Activated CD4-positive, alpha-beta T cell treated with anti-CD3 and anti-CD28 coated beads for 48 hours (primary cell): ENCODE measurements around the gene HOXB8.

Experiments used
- DNase-seq: peaks from one replicate; pipeline ENCODE4 v3.0.0-alpha.2; 2020

The HOXB8 gene

DNA sequence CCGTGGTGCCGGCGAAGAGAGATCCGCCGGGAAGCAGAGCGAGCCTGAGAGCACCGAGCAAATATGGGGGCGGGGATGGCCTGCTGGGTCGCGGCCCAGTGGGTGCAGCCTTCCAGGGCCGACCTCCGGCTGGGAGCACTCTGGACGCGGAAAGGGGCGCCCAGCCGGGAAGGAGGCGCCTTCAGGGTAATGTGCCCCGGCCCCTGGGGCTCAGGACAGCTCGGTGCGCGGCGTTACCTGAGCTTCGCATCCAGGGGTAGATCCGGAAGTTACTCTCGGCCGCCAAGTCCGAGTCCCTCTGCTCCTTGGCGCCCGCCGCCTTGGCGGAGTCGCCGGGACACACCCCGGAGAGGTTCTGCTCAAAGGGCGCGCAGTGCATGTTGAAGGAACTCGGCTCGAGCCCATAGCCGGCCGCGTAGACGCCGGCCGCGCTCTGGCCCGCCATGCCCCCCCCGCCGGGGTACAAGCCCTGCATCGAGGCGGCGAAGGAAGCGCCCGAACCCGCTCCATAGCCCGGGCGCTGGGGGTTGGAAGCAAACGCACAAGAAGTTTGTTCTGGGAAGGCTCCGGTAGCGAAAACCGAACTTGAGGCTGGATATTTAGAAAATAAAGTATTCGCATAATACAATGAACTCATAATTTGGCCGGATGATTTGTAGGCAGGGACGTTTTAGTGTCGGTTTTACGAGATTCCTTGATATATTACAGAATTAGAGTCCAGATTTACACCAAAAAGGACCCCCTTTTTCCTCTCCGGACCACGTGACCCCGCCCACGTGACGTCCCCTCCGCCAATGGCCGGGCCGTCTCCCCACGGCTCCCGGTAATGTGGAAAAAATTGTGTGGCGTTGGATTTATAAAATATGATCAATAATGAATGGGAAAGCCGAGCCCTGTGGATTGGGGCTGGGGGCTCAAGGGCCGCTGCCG lies 4.5 kb downstream of the HOXB8 start, which contains the start of gene HOXB7:
Gene HOXB7, minus strand, starts transcription at position 736 of the 930 bp plus-strand sequence. Its CDS starts 99 bp downstream, at position 637.
- peak; percentile 81 for DNase-seq

DNA sequence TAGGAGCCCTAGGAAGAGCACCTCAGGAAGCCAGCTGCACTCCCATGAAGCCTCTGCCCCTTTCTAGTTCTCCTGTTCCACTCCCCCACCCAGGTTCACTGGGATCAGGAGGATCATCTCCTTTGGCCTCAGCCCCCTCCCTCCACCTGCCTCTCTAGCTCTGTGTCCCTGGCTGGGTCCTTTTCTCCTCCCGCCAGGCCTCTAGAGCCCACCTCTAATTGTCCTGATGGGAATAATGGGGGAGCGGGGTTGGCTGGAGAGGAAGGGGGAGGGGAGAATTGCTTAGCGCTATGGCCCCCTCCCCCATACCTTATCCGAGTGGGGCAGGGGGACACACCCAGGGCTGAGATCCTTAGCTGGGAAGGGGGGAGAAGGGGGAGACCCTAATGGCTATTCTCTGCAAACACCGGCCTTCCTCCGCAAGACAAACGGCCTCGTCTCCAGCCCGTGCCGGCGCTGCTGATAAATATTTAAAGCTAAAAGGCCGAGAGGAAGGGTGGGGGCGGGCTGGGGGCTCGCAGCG lies 5.3 kb downstream of the HOXB8 start:
- DNase-seq = no peak

DNA sequence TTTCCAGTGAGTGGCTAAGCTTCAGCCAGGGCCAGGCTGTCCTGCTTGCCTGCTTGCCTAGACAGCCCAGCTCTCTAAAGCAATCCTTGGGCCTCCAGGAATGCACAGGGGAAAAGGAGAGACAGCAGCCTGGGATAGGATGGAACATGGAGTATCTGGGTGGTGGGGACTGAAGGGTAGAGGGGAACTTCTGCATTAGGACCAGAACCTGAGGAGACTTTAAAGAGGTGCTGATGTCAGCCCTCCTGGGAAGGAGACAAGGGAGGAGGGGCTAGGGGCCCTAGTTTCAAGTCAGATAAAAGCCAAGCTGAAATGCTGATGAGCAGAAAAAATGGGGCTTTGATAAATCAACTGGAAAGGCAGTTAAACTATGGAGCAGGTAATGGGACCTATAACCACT lies 6.1 kb downstream of the HOXB8 start:
- no peak for DNase-seq

DNA sequence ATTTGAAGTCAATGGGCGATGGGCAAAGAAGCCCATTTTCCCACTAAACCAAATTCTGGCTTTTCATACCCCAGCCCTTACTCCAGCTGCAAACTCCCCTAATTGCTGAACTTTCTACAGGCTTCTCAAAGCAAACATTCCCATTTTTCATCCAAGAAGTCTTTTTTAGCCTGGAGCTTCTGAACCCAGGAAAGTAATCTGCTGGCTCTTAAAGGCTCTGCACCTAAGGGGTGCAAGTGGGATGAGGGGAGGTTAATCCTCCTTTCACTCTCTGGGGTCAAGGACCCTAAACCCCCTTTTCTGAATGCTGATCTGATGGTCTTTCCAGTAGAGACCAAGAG lies 6.6 kb downstream of the HOXB8 start:
- DNase-seq = no peak

DNA sequence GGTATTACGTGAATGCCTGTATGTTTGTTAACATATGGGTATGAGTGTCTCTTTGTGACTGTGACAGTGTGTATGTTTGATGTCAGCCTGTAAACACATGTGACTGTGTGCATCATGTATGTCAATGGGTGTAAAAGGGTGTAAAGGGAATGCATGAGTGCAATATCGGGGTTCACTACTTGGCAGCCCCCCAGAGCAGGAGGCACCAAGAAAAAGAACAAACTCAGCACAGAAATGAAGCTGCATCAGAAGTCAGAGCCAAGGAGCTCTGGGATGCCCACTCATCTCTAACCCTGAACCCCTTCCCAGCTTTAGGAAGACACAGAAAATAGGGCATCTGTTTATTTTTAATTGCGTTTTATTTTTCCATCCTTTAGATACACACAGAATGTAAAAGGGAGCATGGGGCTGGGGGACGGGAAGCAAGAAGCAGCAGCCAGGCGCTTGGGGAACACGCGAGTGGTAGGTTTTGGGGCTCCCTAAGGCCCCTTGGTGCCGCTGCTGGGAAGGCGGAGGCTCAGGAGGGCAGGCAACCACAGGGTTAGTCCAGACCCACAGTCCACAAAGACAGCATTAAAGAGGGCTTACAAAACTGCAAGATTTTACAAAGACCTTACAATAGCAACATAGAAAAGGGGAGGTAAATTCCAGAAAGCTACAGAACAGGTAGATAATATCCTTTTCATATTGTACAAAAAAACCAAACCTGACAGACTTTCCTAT lies 8.0 kb downstream of the HOXB8 start:
- DNase-seq = no peak

DNA sequence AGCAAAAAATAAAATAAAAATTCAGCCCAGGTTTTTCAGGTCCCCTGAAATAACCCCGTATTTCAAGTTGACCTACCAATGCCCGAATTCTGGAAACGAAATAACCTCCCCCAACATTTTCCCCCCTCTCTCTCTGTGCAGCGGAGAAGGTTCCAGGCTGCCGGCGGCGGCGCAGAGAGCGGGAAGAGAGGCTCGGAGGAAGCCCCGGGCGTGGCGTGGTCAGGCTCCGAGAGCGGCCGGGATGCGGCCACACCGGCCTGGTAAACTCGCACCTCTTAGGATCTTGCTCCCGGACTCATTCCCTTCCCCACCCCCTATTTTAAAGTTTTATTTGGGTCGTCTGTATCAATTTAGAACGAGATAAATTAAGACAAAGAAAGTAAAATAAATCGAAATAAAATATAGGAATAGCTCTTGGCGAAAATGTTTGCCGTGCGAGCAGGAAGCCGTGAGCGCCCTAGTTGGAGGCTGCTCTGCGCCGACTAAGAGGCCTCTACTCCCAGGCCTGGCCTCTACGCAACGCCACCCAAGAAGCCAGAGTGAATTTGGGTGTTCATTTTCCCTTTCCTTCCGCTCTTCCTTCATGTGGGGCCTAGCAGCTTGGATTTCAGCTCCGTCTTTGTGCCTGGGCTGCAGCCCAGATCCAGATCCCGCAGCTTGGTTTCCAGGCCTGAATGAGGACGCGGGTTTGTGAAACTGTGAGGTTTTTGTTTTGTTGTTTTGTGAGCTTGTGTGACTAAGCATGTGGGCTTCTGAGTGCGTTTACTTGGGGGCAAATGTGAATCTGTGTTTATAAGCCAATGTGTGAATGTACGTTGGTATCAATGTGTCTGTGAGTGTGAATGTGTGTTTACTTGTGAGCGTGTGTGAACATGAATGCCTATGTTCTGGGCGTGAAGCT lies 8.9 kb downstream of the HOXB8 start:
- no peak for DNase-seq

DNA sequence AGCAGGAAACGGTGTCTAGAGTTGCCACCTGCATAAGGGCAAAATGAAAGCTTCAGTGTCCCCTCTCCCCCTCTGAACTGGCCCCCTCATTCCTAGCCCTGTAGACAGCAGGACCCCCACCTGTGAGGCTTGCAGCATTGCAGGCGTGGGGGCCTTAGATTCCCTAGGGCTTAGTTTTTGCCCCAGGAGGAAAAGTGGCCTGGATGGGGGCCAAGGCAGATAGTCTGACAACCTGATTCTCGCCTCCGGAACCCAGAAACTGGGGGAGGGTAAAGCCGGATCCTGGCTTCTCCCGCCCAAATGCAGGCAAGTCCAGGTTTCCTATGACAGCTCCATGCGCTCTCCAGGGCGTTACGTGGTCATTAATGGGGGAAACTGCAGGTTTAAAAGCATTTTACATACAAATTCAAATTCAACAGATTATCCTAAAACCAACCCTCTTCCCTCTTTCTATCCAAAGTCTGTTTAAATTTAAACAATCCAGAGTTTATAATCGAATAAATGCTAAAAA lies 9.6 kb downstream of the HOXB8 start:
- DNase-seq = no peak

DNA sequence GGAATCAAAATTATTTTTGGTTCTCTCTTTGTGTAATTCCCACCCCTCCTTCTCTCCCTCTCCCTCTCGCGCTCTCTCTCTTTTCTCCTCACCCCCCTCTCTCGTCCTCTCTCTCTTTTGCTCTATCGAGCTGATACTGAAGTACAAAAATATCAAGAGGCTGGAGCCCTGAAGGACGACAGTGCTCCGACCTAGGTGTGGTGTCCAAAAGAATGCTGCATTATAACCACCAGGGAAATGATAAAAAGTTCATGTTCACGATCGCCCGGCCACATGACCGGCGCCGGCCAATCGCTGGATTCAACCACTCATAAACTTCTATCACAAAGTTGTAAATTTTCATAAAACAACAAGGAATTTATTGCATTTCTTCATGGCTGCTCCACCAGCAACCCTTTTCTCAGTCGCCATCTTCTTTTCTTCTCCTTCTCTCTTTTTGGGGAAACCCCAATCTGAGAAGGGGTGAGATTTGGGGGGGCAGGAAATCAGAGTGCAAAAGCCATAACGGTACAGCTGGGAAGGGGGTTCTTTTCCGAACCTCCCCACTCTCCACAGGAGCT lies 10.2 kb downstream of the HOXB8 start, which contains the start of gene HOXB6:
Gene HOXB6, minus strand, starts transcription at position 217 of the 560 bp plus-strand sequence. CDS start 6,836 bp downstream, outside the sequence.
- DNase-seq = no peak

DNA sequence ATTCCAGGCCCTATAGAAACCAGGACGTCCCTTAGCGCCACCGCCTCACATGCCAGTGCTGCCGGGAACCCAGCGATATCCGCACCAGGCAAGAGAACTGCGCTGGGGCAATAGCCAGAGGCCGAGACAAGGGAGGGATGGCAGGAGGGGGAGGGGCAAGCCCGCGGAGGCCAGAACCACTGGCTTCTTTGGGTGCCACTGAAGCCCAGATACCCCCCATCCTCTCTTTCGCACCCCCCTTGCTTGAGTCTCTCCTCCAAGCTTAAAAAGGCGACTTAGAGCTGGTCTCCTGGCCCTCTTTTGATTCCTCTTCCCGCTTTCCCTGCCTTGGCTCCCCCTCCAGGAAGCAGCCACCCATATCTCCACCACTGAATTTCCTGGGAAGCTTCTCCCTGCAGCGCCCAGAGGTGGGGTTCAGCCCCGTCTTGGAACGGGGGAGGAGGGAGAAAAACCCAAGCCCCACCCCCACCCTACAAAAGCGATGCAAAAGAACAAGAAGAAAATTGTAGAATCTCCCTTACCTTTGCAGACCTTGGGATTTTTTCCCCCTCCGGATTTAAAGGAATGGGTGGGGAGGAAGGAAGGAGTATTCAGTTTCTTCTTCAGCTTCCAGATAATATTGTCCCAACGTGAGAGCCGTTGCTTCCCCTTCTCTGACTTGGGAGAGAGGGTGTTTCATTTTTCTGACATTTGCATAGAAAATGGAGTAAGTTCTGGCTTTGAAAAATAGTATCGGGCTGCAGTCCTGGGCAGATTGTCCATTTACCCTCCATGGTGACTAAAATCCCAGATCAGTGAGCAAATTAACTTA lies 10.9 kb downstream of the HOXB8 start:
- no peak for DNase-seq

DNA sequence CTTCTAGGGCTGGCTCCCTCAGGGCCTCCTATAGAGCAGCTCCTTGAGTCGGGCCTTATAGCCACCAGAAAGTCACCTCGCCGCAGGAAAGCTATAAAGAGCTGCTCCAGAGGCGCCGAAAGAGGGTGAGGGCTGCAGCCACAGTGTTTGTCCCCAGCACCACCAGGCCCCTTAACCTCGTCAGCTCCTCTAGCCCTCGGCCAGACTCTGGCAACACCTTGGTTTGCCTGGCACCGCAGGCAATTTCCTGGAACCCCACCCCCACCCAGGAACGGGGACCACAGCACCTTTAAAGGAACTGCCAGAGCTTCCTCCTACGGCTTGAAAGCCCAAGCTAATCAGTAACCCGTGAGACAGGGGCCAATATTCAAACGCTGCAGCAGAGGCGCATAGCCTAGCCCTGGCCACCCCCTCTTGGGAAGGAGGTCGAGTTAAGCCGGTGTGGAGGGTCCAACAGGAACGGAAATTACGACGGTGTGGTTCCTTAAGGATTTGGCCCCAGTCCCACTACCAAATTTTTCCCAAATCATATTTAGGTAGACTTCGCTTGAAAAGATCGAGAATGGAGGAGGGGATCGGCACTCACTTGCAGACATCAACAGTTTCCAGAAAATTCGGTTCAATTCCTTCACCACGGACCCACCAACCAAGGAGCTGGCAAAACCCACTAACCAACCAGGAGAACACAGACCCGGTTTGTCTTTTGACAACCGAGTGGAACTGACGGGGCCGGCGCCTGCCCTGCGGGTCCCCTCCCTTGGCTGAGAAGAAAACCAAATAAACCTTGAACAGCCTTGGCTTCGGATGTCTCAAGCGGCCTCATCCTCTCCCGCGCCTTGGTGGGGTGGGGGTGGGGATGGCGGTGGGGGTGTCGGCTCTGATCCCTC lies 13.3 kb downstream of the HOXB8 start:
- no peak for DNase-seq

DNA sequence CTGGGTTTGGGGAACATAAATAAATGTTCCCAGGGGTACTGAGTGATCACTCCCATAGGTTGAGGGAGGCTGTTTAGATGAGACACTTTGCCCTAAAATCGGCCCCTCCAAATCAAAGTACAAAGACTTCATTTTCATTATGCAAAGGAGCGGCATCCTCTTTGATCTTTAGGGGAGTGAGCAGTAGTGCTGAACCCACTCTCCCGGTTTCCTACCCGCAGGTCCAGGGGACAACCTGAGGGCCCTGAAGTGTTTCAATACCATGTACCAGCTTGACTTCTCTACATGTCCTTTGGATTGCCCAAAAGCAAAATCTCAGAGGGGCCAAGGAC lies 13.9 kb downstream of the HOXB8 start:
- no peak for DNase-seq

DNA sequence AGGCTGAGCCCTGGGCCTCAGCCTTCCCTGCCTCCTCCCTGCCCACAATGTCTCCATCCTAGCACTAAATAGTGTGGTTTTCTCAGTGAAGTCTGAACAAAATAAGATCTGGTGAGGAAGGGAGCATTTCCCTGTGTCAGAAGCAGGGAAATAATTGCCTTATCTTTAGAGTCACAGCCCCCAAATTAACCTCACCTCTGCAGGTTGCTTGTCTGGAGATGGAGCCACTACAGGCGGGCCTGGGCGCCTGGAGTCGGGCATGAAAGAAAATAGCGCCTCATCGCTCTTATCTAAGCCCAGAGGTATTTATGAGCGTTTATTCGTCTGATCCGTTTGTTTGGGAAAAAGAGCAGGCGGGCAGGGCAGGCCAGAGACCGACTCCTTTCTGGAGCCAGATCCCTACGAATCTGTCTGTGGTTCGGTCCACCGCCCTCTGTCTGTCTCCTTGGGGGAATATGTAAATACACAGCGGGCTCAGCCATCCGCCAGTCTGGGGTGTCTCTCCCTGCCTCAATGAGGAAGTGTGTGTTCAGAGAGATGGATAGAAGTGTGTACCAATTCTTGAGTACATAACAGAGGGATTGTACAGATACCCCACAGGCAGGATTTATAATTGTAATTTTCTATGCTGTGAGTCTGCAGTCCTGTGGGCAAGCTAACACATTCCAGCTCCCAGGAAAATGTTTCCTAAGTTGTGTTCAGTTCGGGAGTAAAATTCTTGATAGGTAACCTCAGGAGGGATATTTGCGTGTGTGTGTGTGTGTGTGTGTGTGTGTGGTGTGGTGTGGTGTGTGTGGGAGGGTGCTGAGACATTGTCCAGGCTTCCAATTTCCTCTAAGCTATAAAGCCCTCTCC lies 14.6 kb downstream of the HOXB8 start:
- no peak for DNase-seq

DNA sequence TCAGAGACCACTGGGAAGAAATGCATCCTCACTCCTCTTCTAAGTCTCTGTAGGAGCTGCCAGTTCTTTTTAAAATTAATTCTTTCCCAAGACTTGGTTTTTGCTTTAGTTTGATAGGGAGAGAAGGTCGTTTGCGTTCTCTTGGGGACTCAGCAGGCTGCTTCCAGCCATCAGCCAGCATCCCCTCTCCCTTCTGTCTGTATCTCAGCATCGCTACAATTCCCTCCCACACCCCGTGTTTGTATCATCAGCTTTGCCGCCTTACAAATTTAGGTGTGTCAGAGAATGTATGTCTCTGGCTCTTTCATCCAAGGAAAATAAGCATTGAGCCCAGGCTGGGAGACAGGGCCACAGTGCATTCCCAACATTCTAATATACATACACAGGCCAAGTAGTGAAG lies 15.7 kb downstream of the HOXB8 start:
- DNase-seq = no peak

DNA sequence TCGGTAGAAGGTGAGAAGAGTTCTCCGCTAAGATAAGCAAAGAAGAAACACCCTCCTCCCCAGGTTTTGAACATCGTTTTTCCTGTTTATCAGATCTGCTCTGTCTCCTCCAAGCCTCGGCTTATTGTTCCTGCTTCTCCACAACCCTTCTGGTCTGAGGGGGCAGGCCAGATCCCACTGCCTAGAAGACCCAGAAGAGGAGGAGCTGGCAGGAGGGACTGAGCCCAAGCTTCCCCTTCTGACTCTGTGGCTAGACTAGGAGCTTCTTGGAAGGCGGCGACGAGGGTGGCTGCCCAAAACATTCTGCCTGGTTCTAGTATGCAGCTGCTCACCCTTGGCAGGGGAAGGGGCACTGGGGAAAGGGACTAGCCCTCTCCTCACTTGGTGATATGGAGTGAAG lies 16.4 kb downstream of the HOXB8 start:
- no peak for DNase-seq

DNA sequence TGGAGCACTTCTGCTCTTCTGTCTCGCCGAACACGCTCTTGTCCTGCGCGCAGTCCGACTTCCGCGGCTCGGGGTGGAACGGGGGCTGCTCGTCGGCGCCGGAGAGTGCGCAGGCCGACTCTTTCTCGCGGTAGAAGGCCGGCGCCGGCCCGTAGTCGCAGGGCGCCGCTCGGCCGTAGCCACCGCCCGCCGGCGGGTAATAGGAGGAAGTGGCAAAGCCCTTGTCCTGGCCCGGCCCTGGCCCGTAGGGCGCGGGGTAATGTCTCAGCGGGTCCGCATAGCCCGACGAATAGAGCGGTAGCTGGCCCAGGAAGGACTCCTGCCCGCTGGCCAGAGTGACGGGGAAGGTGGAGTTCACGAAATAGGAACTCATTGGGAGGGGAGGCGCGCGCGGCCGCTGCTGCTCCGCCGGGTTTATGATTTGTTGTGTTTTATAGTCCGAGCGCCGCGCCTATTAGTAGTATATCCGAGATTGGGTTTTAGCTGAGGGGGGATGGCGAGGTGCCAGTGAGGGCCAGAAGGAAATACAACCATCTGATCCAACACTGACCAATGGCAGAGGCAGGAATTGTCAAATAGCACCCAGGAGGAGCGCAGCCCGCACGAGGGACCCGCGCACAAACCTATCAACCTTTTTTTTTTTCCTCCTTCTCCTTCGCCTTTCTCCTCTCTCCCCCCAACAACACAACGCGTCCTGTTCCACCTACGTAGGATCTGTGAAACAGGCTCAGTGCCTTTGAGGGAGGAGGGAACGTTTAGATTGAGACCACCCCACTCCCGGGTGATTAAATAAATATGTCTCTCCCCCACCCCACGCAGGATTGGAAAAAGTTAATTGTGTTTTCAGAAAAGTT lies 17.1 kb downstream of the HOXB8 start:
- DNase-seq = peak; percentile 48

DNA sequence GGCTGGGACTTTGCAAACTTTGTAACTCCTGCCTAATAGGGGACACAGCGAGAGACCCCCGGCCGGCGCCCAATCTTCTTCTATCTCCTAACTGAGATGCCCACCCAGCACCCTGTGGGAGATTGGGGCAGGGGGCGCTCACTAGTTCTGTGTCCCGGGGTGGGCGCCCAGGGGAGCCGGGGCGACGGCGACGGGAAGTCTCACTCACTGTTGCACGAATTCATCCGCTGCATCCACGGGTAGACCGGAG lies 17.6 kb downstream of the HOXB8 start:
- no peak for DNase-seq

DNA sequence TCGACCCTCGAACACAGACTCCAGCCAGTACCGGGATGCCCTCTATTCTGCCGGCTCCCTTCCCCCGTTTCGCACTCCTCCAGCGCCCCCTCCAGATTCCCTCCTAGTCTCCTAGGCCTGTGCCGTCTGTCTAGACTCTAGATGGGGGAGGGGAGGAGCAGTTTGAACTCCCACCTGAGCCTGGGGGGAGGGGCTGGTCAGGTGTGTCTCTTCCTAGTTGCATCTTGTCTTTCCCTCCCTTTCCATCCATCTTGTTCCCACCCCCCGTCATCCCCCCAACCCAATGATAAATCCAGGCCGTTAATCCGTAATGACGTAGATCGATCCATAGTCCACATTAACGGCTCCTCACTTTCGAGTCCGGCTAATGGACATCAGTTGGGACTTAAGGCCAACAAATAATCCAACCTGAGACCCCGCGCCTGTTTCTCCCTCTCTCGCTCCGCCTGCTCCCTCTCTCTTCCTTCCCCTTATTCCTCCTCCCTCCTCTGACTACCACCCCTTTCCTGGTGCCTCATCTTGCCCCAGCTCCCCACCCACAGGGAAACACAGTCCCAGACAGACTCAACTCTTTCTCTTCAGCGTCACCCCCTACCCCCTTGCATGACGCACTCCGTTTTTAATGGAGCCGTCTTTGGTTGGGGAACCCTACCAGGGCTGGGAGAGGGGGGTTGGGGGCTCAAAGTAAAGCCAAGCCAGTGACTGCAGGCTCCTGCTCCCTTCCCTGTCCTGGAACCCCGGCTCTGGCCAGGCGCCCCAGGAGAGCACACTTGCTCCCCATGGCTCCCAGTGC lies 18.2 kb downstream of the HOXB8 start:
- DNase-seq = no peak
